GM19372 (cell line): ENCODE data around the gene PRRG1.
"Not testable (repeated sequence)": the region's sequence is repeated elsewhere in the genome, so short reads cannot be mapped to it uniquely, and the experiment has no call there.

Experiments
- ATAC-seq: cut with Tn5 transposase; IDR thresholded peaks from one replicate; pipeline ENCODE4 v1.9.1; 2021; ENCODE audit warnings: mild to moderate bottlenecking, low read depth, moderate library complexity; ENCODE audit not compliant: unreplicated experiment

PRRG1 gene

GRCh38 chrX:37371578-37371991, 22.4 kb downstream of the PRRG1 start:
- ATAC-seq = no peak

DNA sequence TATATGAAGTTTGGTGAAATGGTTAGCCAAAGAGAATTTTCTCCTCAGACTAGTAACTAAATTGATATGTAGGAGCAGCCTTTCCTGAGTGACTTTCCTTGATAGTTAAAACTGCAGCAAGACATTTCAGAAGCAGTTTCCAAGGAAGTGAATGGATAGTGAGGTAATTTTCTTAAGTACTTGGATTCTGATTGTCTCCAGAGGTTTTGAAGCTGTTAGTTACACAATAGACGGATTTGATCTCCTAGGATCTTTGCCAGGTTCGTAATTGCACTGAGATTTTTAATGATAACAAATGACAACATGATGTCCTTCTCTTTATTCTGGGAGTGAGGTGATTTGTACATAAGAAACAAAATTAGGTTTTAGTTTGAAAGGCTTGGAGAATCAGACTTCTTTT, 29.2 kb downstream of the PRRG1 start:
- no peak for ATAC-seq

DNA sequence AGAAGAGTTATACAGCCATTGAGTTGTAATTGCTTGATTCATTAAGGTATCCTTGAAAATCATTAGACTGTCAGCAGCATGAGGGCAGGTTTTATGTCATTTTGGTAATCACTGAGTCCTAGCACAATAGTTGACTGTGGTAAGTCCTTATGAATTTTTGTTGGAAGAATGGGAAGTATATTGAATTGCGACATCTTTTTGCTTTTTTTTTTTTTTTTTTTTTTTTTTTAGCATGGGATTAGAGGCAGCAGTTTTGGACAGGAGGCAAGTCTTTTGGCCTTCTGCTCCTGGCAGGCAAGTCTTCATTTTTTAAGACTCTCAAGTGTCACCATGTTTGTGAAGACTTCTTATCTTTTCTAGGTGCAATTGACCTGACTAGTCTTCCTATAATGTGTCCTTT, 29.7 kb downstream of the PRRG1 start:
- no peak for ATAC-seq

- no peak for ATAC-seq
Observed at GRCh38 chrX:37380256-37380655, 31.1 kb downstream of the PRRG1 start.

- ATAC-seq = no peak
Observed at GRCh38 chrX:37380924-37381323, 31.8 kb downstream of the PRRG1 start.

GRCh38 chrX:37383313-37383712, 34.1 kb downstream of the PRRG1 start:
- ATAC-seq = no peak

DNA sequence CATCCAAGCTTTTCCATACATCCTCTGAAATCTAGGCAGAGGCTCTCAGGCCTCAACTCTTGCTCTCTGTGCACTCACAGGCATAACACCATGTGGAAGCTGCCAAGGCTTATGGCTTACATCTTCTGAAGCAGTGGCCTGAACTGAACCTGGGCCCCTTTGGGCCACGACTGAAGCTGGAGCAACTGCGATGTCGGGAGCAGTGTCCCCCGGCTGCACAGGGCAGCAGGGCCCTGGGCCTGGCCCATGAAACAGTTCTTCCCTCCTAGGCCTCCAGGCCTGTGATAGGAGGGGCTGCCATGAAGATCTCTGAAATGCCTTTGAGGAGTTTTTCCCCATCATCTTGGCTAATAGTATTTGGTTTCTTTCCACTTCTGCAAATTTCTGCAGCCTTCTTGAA, 39.2 kb downstream of the PRRG1 start:
- ATAC-seq = no peak

DNA sequence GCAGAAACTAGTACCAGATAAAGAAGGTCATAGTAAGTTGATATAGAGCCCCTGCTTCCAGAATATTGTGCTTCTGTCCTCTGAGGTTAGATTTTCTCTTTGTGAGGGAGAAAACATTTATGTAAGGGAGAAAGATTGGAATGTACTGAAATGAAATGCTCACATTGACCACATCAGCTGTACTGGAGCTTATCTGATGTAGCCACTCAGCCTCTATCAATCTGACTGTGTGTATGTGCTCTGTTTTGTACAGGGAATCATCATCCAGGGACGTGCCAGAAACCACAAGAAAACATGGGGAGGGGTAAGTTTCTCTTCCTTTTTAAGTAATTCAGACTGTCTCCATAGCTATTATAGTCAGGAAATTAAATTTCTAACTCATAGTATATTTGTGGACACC, 56.8 kb downstream of the PRRG1 start:
- ATAC-seq = no peak

GRCh38 chrX:37407736-37408135, 58.6 kb downstream of the PRRG1 start:
- ATAC-seq = no peak

- no peak for ATAC-seq
Observed at GRCh38 chrX:37409278-37409677, 60.1 kb downstream of the PRRG1 start.

GRCh38 chrX:37420185-37420584, 71.0 kb downstream of the PRRG1 start:
- no peak for ATAC-seq

- ATAC-seq = no peak
Observed at GRCh38 chrX:37420756-37421155, 71.6 kb downstream of the PRRG1 start.

GRCh38 chrX:37424000-37424429, 74.9 kb downstream of the PRRG1 start:
- no peak for ATAC-seq

DNA sequence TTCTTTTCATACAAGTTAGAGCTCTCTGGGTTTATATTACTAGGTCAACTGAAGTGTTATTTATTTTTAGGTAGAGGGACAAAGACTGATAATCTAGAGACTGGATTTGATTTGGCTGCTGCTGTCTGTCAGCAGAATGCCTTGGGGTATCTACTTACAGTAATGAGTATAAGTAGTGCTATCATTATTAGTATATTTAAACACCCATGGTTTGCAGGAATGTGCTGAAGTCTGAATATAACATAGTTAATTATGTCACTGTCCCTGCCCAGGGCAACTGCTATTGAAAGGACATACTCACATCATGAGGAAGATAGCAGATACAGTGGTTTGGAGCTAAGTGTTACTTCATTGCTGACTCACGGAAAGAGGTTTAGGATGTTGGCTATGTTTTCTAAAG, 76.2 kb downstream of the PRRG1 start:
- no peak for ATAC-seq

DNA sequence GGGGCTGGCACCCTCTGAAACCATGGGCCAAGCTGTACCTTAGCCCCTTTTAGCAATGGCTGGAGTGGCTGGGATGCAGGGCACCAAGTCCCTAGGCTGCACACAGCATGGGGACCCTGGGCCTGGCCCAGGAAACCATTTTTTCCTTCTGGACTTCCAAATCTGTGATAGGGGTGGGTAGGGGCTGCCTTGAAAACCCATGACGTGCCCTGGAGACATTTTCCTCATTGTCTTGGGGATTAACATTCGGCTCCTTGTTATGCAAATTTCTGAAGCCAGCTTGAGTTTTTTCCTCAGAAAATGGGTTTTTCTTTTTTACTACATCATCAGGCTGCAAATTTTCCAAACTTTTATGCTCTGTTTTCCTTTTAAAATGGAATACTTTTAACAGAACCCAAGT, 79.8 kb downstream of the PRRG1 start:
- not testable (repeated sequence) for ATAC-seq

GRCh38 chrX:37434362-37434761, 85.2 kb downstream of the PRRG1 start:
- no peak for ATAC-seq

- no peak for ATAC-seq
Observed at GRCh38 chrX:37437160-37437559, 88.0 kb downstream of the PRRG1 start.

DNA sequence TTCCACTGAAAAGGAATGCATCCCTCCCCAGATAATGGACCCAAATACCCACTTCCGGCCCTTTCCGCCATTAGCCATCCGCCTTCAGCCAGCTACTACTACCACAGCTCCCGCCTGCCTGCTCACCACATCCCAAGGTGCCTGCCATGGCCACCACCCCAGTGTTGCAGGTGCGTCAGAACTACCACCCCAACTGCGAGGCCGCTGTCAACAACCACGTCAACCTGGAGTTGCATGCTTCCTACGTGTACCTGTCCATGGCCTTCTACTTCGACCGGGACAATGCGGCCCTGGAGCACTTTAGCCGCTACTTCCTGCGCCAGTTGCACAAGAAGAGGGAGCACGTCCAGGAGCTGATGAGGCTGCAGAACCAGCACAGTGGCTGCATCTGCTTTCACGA, 92.2 kb downstream of the PRRG1 start:
- ATAC-seq = no peak

DNA sequence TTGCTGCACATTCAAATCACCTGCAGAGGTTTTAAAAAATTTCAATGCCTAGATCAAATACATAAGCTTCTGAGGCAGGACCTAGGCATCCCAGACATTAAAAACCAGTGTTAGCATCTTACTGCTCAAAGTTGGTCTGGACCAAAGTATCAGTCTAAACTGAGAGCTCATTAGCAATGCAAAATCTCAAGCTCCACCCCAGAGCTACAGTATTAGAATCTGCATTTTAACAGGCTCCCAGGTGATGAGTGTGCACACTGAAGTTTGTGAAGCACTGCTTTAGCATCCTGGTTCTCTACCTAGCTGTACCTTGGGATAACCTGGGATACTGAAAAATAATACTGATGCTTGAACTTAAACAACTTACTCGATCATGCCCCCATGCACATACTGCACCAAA, 96.0 kb downstream of the PRRG1 start:
- no peak for ATAC-seq

DNA sequence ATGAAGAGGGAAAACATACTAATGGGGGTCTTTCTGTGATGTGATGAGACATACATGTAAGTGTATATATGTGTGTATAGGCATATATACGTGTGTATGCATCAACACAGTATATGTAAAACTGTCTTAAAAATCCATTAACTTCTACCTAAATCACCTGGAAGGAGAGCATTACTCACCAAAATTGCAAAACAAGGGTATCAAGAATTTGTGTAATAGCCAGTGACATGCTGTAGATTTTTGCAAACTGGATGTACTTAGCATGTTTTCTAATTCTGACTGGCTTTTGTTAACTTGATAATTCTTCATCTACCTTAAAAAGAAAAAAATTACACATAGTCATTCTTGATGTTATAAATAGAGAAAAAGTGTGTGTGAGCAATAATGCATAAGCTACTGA, 104.7 kb downstream of the PRRG1 start:
- ATAC-seq = no peak

- ATAC-seq = no peak
Observed at GRCh38 chrX:37454537-37455285, 105.5 kb downstream of the PRRG1 start.

DNA sequence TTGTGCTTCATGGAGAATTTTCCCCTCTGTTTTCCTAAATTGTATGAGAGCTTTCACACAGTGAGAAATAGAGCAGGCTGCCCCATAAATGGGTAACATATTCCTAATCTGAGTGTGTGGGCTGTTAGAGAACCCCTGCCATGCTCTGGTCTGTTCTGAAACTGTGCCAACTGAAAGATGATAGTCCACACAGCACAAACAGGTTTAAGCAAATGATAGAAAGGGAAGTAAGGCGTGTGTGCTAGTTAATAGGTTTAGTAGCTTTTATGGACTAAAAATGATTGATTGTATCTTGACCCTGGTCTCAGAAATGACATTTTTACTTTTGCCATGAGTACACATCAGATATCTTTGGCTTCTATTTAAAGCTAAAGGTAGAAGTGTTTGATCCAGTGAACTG, 106.2 kb downstream of the PRRG1 start:
- ATAC-seq = no peak

DNA sequence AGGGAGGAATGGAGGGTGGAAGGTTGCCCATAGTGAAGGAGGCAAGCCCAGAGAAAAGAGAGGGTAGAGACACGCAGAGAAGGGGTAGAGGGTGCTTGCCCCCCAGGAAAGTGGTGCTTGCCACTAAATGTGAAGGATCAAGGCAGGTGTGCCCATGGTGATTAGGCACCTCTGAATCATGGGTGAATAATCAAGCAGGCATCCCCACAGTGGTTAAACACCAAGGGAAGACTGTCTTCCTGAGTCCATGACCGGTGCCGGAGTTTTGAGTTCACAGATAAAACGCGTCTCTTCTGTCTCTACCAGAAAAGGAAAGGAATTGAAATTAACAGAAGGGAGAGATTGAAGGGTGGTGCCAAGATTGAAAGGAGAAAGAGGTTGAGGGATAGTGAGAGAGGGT, 111.1 kb downstream of the PRRG1 start:
- ATAC-seq = not testable (repeated sequence)
